ENCODE data around the gene SUPT20HL1. TPM values are rescaled to one million over a fixed set of nuclear protein-coding genes. Genes with fewer than 3 reads are reported as not detected.

Gene SUPT20HL1
- polyA plus RNA-seq, 1 experiment: not detected

GRCh38 chrX:24317567-24317966 is 42.9 kb upstream of the SUPT20HL1 start:
- Histone ChIP-seq H3K27ac (ENCODE audit: low read depth, low read length) (no peak overlapping the region), H3K4me3 (ENCODE audit: low read depth, low read length) (no peak overlapping the region), H3K27me3 (ENCODE audit: control insufficient read depth, insufficient read depth, low read length) (no peaks in the 10 kb centered on the region), H3K9me3 (ENCODE audit: control insufficient read depth, insufficient read depth, low read length) (no peaks in the 10 kb centered on the region)
- TF ChIP-seq, protein P1, sequence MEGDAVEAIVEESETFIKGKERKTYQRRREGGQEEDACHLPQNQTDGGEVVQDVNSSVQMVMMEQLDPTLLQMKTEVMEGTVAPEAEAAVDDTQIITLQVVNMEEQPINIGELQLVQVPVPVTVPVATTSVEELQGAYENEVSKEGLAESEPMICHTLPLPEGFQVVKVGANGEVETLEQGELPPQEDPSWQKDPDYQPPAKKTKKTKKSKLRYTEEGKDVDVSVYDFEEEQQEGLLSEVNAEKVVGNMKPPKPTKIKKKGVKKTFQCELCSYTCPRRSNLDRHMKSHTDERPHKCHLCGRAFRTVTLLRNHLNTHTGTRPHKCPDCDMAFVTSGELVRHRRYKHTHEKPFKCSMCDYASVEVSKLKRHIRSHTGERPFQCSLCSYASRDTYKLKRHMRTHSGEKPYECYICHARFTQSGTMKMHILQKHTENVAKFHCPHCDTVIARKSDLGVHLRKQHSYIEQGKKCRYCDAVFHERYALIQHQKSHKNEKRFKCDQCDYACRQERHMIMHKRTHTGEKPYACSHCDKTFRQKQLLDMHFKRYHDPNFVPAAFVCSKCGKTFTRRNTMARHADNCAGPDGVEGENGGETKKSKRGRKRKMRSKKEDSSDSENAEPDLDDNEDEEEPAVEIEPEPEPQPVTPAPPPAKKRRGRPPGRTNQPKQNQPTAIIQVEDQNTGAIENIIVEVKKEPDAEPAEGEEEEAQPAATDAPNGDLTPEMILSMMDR (IDR thresholded peaks at IDR 0.05; ENCODE audit: low read depth, low read length): no peak
- ChIA-PET POLR2A (no interaction called here), CTCF (no interaction called here)
- no peak for DNase-seq (ENCODE audit: low read depth, low spot score)

GRCh38 chrX:24321741-24322395 is 38.6 kb upstream of the SUPT20HL1 start:
- H3K27me3 ChIP-seq (ENCODE audit: control insufficient read depth, insufficient read depth, low read length): no peaks in the 10 kb centered on the region
- TF ChIP-seq, protein P1 (IDR thresholded peaks at IDR 0.05; ENCODE audit: low read depth, low read length): no peak
- POLR2A ChIA-PET: no interaction called here
- H3K9me3 ChIP-seq (ENCODE audit: control insufficient read depth, insufficient read depth, low read length): no peaks in the 10 kb centered on the region
- CTCF ChIA-PET: no interaction called here
- H3K27ac ChIP-seq (ENCODE audit: low read depth, low read length): no peak overlapping the region
- H3K4me3 ChIP-seq (ENCODE audit: low read depth, low read length): no peak overlapping the region
- no peak for DNase-seq (ENCODE audit: low read depth, low spot score)

- no peak for DNase-seq (ENCODE audit: low read depth, low spot score)
- POLR2A ChIA-PET: interaction anchor here (0.6 kb wide), 1 partner anchor 407 kb away, joined by 8 read pairs; no protein-coding TSS in a partner anchor
Observed at GRCh38 chrX:24325231-24325630, 35.2 kb upstream of the SUPT20HL1 start.

GRCh38 chrX:24332878-24333277 is 27.6 kb upstream of the SUPT20HL1 start:
- ChIA-PET CTCF (interaction anchor here (1.0 kb wide), 1 partner anchor 39 kb away, joined by 4 read pairs; no protein-coding TSS in a partner anchor), POLR2A (no interaction called here)
- no peak for DNase-seq (ENCODE audit: low read depth, low spot score)
- Histone ChIP-seq H3K27ac (ENCODE audit: low read depth, low read length) (no peak overlapping the region), H3K4me3 (ENCODE audit: low read depth, low read length) (no peak overlapping the region), H3K9me3 (ENCODE audit: control insufficient read depth, insufficient read depth, low read length) (no peaks in the 10 kb centered on the region), H3K27me3 (ENCODE audit: control insufficient read depth, insufficient read depth, low read length) (no peaks in the 10 kb centered on the region)
- TF ChIP-seq, protein P1 (IDR thresholded peaks at IDR 0.05; ENCODE audit: low read depth, low read length): no peak

More at GRCh38 chrX:24325231-24325630, 35.2 kb upstream of the SUPT20HL1 start:
- H3K27me3 ChIP-seq (ENCODE audit: control insufficient read depth, insufficient read depth, low read length): no peaks in the 10 kb centered on the region
- H3K9me3 ChIP-seq (ENCODE audit: control insufficient read depth, insufficient read depth, low read length): no peaks in the 10 kb centered on the region
- H3K27ac ChIP-seq (ENCODE audit: low read depth, low read length): no peak overlapping the region
- no peak overlapping the region for H3K4me3 ChIP-seq (ENCODE audit: low read depth, low read length)
- TF ChIP-seq, protein P1 (IDR thresholded peaks at IDR 0.05; ENCODE audit: low read depth, low read length): no peak
- CTCF ChIA-PET: interaction anchor here (1.0 kb wide), 1 partner anchor 46 kb away, joined by 3 read pairs; no protein-coding TSS in a partner anchor

DNA sequence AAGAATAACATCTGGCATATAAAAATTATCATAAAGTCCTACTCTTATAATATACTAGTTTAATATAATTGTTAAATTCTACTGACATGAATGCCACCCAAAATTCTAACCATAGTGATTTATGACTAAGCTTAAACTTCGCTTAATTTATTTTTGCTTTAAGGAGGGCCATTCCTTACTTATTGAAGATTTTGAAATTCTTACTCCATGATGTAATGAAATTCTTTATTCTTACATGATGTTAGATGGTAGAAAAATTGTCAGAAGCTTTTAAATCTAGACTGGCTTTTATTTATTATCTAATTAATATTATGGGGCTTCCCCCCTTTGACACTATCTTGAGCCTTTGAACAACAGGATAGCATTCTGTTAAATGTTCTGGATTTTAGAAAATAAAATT is 27.1 kb upstream of the SUPT20HL1 start:
- no peak for DNase-seq (ENCODE audit: low read depth, low spot score)
- Histone ChIP-seq H3K9me3 (ENCODE audit: control insufficient read depth, insufficient read depth, low read length) (no peaks in the 10 kb centered on the region), H3K27me3 (ENCODE audit: control insufficient read depth, insufficient read depth, low read length) (no peaks in the 10 kb centered on the region), H3K4me3 (ENCODE audit: low read depth, low read length) (no peak overlapping the region), H3K27ac (ENCODE audit: low read depth, low read length) (no peak overlapping the region)
- POLR2A ChIA-PET: no interaction called here
- TF ChIP-seq, protein P1 (IDR thresholded peaks at IDR 0.05; ENCODE audit: low read depth, low read length): no peak
- CTCF ChIA-PET: interaction anchor here (1.0 kb wide), 1 partner anchor 38 kb away, joined by 4 read pairs; no protein-coding TSS in a partner anchor
